Body of pancreas (tissue), 4 donors: Measurements from ENCODE around the gene METRNL. TPM values are rescaled to one million over a fixed set of nuclear protein-coding genes. Genes with fewer than 3 reads are reported as not detected.
"Not testable (repeated sequence)": the region's sequence is repeated elsewhere in the genome, so short reads cannot be mapped to it uniquely, and the experiment has no call there.

Source experiments
- ATAC-seq: fragments of 150-250 bp; one replicate; pipeline ENCODE4 v1.9.1; 2016
- DNase-seq, 4 donors: peaks; one replicate each; pipeline ENCODE4 v3.0.0-alpha.2; 2019
- H3K27ac ChIP-seq, 4 donors: fragments of 200-600 bp; sonication (generic); 1 replicate in 3 of 4; 2 replicates in 1 of 4; pipeline versions ENCODE4 v1.5.1 to v1.6.1; 2016 to 2019; ENCODE audit warnings: mild to moderate bottlenecking in 1 of 4, mixed read lengths in 1 of 4, moderate library complexity in 1 of 4
- H3K27me3 ChIP-seq, 2 donors: fragments of 200-600 bp; sonication (generic); one replicate each; pipeline ENCODE4 v1.6.0; 2016; ENCODE audit warnings: mild to moderate bottlenecking in 1 of 2
- H3K36me3 ChIP-seq, 2 donors: fragments of 200-600 bp; sonication (generic); replicated peaks in 1 of 2; 2 replicates each; pipeline ENCODE4 v1.5.1; 2016; ENCODE audit warnings: low read depth in 2 of 2; ENCODE audit not compliant: insufficient read depth in 1 of 2
- H3K4me1 ChIP-seq: fragments of 200-600 bp; sonication (generic); one replicate; pipeline ENCODE4 v1.6.0; 2016
- H3K4me3 ChIP-seq, 2 donors: fragments of 200-600 bp; sonication (generic); 1 replicate in 1 of 2; 2 replicates in 1 of 2; pipeline ENCODE4 v1.5.1; 2016 to 2019
- H3K9me3 ChIP-seq, 3 donors: fragments of 200-600 bp; sonication (generic); 1 replicate in 2 of 3; 2 replicates in 1 of 3; pipeline ENCODE4 v1.5.1; 2016
- CTCF ChIP-seq, 7 experiments: fragments of 450-650 bp in 4 of 7; fragments of 200-600 bp in 3 of 7; sonication (generic) in 3 of 7; IDR thresholded peaks; one replicate each; pipeline ENCODE4 v1.5.1; 2016 to 2019; ENCODE audit warnings: antibody characterized with exemption in 7 of 7
- POLR2A ChIP-seq, 3 donors: fragments of 450-650 bp; IDR thresholded peaks; one replicate each; pipeline ENCODE4 v1.6.1; 2016; ENCODE audit warnings: antibody characterized with exemption in 3 of 3, mild to moderate bottlenecking in 2 of 3
- WGBS, 2 donors: methylation state at CpG; one replicate each; pipeline ENCODE4 v1.1.5; 2017; 5-methylcytosine and 5-hydroxymethylcytosine counted together
- intact Hi-C: fragments of 100-400 bp; cut with DNase I; formaldehyde crosslinking; loops from one replicate; pipeline ENCODE4 v1.15.1; 2023
- total RNA-seq, 2 donors: library from RNA; depleted of rRNA; stranded (reverse); fragments of >200 nt; gene quantifications; one replicate each; pipeline ENCODE4 v1.1.0, GENCODE V29; 2016

Gene METRNL
- total RNA-seq, 2 donors from 2014 or later = 21.3 to 26.4 TPM

- no peaks in the 10 kb centered on the region for H3K36me3 ChIP-seq
- TF ChIP-seq CTCF (IDR thresholded peaks at IDR 0.05) (no peak), POLR2A (IDR thresholded peaks at IDR 0.05) (no peak)
- H3K27me3 ChIP-seq = no peaks in the 10 kb centered on the region
- H3K27ac ChIP-seq = no peak overlapping the region
- 57 to 65% methylated on average over 24 of the region's 25 CpGs for WGBS, 2 donors
- DNase-seq (no peak), ATAC-seq (no peak)
- no peak overlapping the region for H3K4me3 ChIP-seq
- intact Hi-C loops = no loop called here
- H3K4me1 ChIP-seq = no peaks in the 10 kb centered on the region
- no peaks in the 10 kb centered on the region for H3K9me3 ChIP-seq
Observed at GRCh38 chr17:83119987-83120864, 40.8 kb downstream of the METRNL start.

GRCh38 chr17:83121473-83121872 lies 42.1 kb downstream of the METRNL start:
- H3K4me3 ChIP-seq, ATAC-seq, DNase-seq, H3K9me3 ChIP-seq, H3K27ac ChIP-seq, H3K4me1 ChIP-seq, intact Hi-C loops, H3K27me3 ChIP-seq, H3K36me3 ChIP-seq: not testable (repeated sequence)
- WGBS, 2 donors = 55 to 66% methylated on average over 12 of the region's 12 CpGs

GRCh38 chr17:83121921-83122820 lies 42.8 kb downstream of the METRNL start:
- TF ChIP-seq POLR2A (IDR thresholded peaks at IDR 0.05) (no peak), CTCF (IDR thresholded peaks at IDR 0.05) (no peak)

GRCh38 chr17:83122834-83123233 lies 43.4 kb downstream of the METRNL start:
- WGBS, 2 donors = 63 to 74% methylated on average over 15 to 16 of the region's 16 CpGs
- H3K4me3 ChIP-seq = no peak overlapping the region
- H3K27me3 ChIP-seq = no peaks in the 10 kb centered on the region
- intact Hi-C loops = no loop called here
- no peak for TF ChIP-seq CTCF (IDR thresholded peaks at IDR 0.05)
- no peak for TF ChIP-seq POLR2A (IDR thresholded peaks at IDR 0.05)
- DNase-seq (no peak), ATAC-seq (no peak)
- H3K4me1 ChIP-seq = no peaks in the 10 kb centered on the region
- no peaks in the 10 kb centered on the region for H3K36me3 ChIP-seq
- no peaks in the 10 kb centered on the region for H3K9me3 ChIP-seq
- no peak overlapping the region for H3K27ac ChIP-seq

More at GRCh38 chr17:83121921-83122820, 42.8 kb downstream of the METRNL start:
- no peaks in the 10 kb centered on the region for H3K4me1 ChIP-seq
- H3K27ac ChIP-seq = no peak overlapping the region
- 67 to 68% methylated on average over 24 to 26 of the region's 26 CpGs for WGBS, 2 donors
- intact Hi-C loops = no loop called here
- H3K36me3 ChIP-seq = no peaks in the 10 kb centered on the region
- no peak for DNase-seq
- H3K9me3 ChIP-seq = no peaks in the 10 kb centered on the region
- no peak for ATAC-seq
- no peaks in the 10 kb centered on the region for H3K27me3 ChIP-seq
- H3K4me3 ChIP-seq = no peak overlapping the region
